ENCODE measurements around the gene PDLIM7.

PDLIM7 gene

DNA sequence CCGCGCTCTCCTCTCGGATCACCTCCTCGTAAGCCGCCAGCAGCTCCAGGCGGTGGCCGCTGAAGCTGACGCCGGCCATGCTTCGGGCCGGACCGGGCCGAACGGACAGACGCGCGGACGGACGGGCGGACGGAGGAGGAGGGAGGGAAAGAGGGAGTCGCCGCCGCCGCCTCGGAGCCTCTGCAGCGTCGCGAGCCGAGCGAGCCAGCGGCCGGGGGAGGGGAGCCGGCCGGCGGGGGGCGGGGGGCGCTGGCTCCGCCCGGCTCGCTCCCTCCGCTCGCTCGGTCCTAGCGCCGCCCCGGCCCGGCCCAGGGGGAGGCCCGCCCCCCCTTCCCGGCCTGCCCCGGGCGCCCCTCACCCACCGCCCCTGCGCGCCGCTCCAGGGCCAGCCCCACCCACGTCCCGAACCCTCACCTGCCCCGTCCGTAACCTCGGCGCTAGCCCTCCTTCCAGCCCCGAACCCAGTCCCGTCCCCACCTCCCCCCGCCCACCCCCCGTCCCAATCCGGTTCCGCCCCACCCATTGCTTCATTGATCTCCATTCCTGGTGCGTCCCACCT lies 23.9 kb downstream of the PDLIM7 start, which contains the start of gene DBN1:
Gene DBN1, minus strand, starts transcription at position 192 of the 559 bp plus-strand sequence. Its CDS starts 113 bp downstream, at position 79.
- no peak for TF ChIP-seq CTCF (IDR thresholded peaks at IDR 0.05; ENCODE audit: low read depth, low read length)
- peak within 1 kb of the TSS; percentile 89 to 91 for H3K4me3 ChIP-seq (replicated peaks in 1 of 2; ENCODE audit: low read depth in 2 of 2, low read length in 2 of 2)
- peak; percentile 48 to 66 for DNase-seq (ENCODE audit: low read depth in 2 of 2)

DNA sequence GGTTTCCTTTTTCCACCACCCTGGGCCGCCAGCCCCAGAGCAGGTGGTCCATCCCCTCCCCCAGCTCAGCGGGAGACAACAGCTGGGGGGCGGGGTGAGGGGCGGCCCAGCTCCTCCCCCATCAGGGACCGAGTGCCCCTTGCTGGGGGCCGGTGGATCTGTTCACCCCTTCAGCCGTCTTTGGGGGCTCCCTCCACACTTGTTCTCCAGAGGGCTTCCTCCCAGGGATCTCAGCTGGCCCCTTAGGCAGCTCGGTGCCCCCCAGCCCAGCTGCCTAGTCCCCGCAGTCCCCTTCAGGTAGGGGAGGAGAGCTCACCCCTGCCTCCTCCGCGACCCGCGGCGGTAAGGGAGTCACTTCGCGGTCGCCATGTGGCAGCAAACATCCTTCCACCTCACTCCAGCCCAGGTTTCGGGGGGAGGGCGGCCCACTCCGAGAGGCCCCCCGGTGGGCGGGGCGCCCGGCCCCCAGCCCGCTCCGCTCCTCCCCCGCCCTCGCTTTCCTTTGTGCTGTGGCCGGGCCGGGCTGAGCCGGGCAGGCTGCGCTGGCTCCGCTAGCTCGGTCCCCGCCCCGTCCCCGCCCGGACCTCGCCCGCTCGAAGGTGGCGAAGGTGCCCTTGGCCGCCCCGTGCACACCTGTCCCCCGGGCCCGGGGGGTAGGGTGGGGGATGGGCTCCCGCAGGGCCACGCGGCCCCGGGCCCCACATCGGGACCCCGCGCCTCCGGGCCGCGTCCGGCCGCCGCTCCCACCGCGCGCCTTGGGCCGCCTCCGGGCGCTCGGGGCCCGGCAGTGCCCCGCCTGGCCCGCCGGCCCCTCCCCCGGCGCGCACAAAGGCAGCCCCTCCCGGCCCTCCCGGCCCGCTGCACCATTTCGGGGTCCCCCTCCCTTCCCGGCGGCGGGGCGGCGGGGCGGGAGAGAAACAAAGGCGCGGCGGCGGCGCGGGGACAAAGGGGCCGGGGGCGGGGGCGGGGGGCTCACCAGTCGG lies 24.7 kb downstream of the PDLIM7 start:
- no peak for TF ChIP-seq CTCF (IDR thresholded peaks at IDR 0.05; ENCODE audit: low read depth, low read length)
- DNase-seq (ENCODE audit: low read depth in 2 of 2) = no peak
- H3K4me3 ChIP-seq (replicated peaks in 1 of 2; ENCODE audit: low read depth in 2 of 2, low read length in 2 of 2) = peak overlapping the region; percentile 89 to 91

- DNase-seq (ENCODE audit: low read depth in 2 of 2) = peak; percentile 54 to 85
- TF ChIP-seq CTCF (IDR thresholded peaks at IDR 0.05; ENCODE audit: low read depth, low read length) = no peak
- peak overlapping the region; percentile 89 to 91 for H3K4me3 ChIP-seq (replicated peaks in 1 of 2; ENCODE audit: low read depth in 2 of 2, low read length in 2 of 2)
These were observed 25.6 kb downstream of the PDLIM7 start for GRCh38 chr5:177471610-177472356.

- peak overlapping the region in 1 of 2 donors; percentile 89 for H3K4me3 ChIP-seq (replicated peaks in 1 of 2; ENCODE audit: low read depth in 2 of 2, low read length in 2 of 2)
- TF ChIP-seq CTCF (IDR thresholded peaks at IDR 0.05; ENCODE audit: low read depth, low read length) = no peak
- DNase-seq (ENCODE audit: low read depth in 2 of 2) = peak in 1 of 2 donors; percentile 66
These were observed 26.5 kb downstream of the PDLIM7 start for GRCh38 chr5:177470759-177471536.

GRCh38 chr5:177469750-177470525 lies 27.5 kb downstream of the PDLIM7 start:
- no peak overlapping the region for H3K4me3 ChIP-seq (replicated peaks in 1 of 2; ENCODE audit: low read depth in 2 of 2, low read length in 2 of 2)

More at GRCh38 chr5:177469750-177470525, 27.5 kb downstream of the PDLIM7 start:
- TF ChIP-seq CTCF (IDR thresholded peaks at IDR 0.05; ENCODE audit: low read depth, low read length) = no peak
- DNase-seq (ENCODE audit: low read depth in 2 of 2) = no peak
